ENCODE measurements around the gene KIAA1958.

The KIAA1958 gene

DNA sequence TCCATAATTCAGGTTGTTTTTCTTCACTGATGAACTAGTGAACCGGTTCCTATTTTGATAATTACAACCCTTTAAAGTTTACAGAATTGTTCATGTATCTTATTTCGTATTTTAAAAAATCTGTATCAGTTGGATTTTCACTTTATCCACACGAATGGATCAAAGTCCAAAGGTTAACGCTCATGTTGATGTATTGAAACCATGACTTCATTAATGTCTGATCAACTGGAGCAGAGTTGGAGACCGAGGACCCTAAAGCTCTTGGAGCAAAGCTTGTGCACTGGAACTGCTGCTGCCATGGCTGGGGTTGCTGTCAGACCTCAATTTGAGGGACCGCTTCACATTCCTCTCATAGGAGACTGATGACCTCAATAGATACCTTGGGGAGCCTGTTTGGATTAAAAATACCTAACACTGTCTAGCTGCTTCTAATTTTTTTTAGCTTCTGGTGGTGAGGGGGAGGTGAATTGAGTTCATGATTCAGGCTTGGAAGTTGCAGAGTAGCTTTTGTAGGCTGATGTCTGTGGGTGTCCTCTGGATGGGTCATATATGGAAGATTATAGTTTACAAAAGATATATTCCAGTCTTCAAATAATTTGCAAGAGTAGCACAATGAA lies 45.1 kb downstream of the KIAA1958 start:
- DNase-seq: no peak

DNA sequence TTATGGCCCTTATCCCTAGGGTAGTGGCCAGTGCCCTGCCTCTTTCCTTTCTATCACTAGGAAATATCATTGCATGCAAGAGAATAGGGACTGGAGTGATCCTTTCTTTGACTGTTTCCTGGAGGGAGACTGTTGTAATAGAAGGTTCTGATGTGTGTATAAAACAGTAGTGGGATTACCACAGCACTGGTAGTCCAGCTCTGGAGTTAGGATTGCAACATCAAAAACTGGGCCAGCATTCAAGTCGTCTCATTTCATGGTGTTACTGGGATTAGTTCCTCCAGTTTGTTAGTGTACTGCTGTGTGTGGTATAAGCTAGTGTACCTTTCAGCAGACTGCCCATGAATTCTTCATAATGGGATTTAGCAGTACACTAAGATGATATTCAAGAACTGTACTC lies 45.8 kb downstream of the KIAA1958 start:
- no peak for DNase-seq

- DNase-seq: no peak
These were observed 47.0 kb downstream of the KIAA1958 start for GRCh38 chr9:112533660-112534059.

GRCh38 chr9:112535301-112535700 lies 48.7 kb downstream of the KIAA1958 start:
- DNase-seq: peak in 1 of 2 experiments; percentile 3

DNA sequence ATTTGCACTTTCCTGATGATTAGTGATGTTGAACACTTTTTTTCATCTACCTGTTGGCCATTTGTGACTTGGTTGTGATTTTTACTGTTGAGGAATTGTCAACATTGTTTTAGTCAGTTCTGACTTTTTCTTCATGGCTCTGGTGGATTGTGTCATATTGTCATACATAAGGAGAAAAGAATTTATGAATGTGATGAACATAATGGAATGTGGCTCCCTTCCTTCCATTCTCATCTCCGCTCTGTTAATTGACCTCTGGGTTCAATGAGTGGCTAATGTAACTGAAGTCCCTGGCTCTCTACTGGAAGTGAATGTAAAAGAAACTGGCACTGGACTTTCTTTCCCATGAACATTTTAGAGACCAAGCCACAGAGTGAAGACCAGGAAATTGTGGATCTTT lies 49.2 kb downstream of the KIAA1958 start:
- DNase-seq: no peak

GRCh38 chr9:112537561-112537960 lies 50.9 kb downstream of the KIAA1958 start:
- no peak for DNase-seq

GRCh38 chr9:112540800-112541199 lies 54.2 kb downstream of the KIAA1958 start:
- no peak for DNase-seq

DNA sequence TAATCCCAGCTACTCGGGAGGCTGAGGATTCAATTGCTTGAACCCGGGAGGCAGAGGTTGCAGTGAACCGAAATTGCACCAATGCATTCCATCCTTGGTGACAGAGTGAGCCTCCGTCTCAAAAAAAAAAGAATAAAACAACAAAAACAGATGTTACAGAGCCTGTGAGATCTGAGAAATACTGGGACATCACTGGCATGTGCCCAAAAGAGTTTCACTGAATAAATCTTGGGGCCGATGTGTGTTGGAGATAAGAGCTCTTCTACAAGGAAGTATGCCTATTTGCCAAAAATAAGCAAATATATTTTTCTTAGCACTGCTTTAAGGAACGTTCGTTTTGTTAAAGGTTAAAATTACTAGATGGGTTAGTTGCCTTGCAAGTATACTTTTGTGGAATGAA lies 55.1 kb downstream of the KIAA1958 start:
- no peak for DNase-seq

DNA sequence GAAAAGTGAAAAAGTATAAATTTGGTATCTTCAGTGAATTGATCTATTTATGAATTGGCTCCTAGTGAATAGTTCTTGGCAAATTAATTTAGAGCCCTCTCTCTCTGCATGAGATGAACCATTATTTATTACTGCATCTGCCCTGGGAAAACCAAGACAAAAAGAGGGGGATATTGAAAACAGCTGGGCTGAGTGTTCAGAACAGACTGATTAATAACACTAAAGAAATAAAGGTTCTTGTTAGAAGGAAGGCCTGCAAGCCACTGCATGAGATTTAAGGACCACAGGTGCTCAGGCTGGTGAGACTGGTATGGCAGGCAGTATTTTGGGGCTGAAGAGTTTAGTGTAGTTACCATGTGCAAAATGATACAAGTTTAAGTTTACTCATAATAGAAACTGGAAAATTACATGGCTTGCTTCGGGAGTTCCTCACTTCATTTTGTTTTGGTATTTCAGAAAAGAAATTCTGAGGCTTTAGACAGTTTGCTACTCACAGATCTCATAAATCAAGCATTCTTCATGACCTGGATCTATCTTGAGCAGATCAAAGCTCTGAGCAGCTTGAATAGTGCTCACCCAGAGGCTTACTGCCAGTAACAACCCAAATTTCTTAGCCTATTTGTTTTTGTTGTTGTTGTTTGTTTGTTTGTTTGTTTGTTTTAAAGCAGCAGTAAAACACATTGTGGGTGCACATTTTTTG lies 56.1 kb downstream of the KIAA1958 start:
- DNase-seq: no peak

- DNase-seq: no peak
These were observed 57.9 kb downstream of the KIAA1958 start for GRCh38 chr9:112544477-112544876.

DNA sequence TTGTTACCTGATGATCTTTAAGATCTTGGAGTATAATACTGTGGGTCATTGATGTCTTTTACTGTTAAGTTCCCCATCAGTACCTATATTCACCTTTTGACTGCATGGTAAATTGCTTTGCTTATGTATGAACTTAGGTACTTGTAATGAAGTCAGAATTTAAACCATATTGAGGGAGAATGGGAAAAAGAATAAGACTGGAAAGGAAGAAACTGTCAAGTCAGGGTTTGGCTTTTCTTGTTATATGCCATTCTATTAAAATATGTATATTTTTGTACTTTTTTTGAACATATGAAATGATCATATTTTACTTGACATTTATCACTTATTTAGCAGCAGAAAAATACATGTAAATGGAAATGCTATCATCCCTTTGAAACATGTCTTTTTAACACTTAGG lies 58.6 kb downstream of the KIAA1958 start:
- DNase-seq: no peak

GRCh38 chr9:112546149-112547012 lies 59.8 kb downstream of the KIAA1958 start:
- no peak for DNase-seq

DNA sequence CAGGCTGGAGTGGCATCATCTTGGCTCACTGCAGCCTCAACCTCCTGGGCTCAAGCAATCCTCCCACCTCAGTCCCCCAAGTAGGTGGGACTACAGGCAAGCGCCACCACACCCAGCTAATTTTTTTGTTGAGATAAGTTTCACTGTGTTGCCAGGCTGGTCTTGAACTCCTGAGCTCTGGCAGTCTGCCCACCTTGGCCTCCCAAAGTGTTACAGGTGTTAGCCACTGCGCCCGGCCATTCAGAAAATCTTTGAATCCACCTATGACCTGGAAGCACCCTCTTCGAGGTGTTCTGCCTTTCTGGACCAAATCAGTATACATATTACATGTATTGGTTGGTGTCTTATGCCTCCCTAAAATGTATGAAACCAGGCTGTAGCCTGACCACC lies 61.4 kb downstream of the KIAA1958 start:
- no peak for DNase-seq

DNA sequence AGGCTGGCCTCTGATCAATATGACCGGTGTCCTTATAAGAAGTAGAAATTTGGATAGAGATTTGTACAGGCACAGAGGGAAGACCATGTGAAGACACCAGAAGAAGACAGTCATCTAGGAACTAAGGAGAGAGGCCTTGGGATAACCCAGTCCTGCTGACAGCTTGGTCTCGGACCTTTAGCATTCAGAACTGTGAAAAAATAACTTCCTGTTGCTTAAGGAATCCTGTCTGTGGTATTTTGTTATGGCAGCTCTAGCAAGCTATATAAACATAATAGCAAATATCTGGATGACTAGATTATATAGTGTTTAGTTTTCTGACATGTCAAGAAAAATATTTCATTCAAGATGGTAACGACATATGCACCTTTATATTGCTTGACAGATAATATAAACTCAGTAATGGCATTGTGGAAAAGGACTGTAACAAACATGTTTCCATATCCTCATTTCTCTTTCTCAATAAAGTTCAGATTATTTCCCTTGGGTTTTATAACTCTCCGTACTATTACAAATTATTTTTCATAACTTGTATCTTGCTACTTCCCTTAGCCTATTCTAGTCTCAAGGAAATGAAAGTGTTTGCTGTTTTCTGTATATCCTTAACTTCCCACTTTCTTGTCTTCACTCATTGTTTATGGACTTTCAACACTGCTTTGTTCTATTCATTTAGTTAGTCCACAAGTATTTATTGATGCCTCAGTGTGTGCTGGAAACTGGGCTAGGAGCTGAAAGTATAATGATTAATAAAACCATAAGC lies 62.4 kb downstream of the KIAA1958 start:
- DNase-seq: no peak

GRCh38 chr9:112550531-112550930 lies 63.9 kb downstream of the KIAA1958 start:
- no peak for DNase-seq

- DNase-seq: no peak
These were observed 65.0 kb downstream of the KIAA1958 start for GRCh38 chr9:112551641-112552040.

DNA sequence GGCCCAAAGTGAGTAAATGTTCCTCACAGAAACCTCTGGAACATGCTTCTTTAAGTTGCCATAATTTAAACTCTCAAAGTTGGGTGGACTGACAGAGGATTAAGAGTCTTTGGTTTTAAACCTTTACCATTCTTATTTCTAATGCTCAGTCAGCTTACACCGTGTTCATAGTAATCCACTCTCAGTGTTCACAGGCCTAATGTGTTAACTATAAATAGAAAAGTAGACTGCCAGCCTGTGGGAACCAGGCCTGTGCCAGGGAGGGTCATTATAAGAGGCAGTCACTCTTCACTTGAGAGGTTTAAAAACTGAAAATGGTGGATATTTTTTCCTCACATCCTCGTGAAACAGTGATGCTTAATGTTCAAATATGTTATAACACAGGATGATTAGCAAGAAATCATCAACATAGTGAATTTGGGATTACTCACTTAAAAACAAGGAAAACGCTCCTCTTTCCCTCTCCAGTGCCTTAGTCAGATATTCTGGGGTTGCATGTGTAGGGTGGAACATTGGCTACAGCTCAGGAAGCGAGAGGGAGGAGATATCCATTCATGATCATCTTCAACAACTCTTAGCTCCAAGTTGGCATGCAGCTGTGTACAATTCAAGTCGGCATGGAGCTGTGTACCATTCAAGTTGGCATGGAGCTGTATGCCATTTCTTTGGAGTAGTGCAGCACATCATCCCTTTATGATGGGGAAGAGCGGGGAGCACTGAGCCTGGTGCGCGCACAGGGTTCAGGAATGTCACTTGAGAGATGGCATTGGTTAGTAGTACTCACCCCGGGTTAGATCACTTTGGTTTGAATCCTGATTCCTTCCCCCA lies 65.8 kb downstream of the KIAA1958 start:
- no peak for DNase-seq

- DNase-seq: no peak
These were observed 66.7 kb downstream of the KIAA1958 start for GRCh38 chr9:112553256-112553826.

- no peak for DNase-seq
These were observed 67.9 kb downstream of the KIAA1958 start for GRCh38 chr9:112554516-112554915.

- DNase-seq: no peak
These were observed 68.5 kb downstream of the KIAA1958 start for GRCh38 chr9:112555101-112555643.

DNA sequence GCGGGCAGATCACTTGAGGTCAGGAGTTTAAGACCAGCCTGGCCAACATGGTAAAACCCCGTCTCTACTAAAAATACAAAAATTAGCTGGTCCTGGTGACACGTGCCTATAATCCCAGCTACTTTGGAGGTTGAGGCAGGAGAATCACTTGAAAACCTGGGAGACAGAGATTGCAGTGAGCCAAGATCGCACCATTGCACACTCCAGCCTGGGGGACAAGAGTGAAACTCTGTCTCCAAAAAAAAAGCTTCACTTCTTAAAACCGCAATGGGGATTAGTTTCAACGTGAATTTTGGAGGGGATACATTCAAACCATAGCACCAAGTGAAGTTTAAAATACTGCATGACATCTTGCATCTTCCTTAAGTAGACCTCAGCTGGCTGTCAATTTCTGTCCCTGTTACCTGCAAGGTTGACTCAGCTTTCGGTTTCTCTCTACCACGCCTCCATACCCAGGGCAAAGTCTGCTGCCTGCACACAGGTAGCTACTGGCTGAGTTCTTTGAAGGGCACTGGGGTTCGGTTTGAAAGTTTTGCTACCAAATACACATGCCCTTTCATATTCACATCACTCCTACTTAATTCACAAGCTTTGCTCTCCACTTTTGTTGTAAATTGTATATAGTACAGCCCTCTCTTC lies 69.3 kb downstream of the KIAA1958 start:
- DNase-seq: no peak

Data from NCI-H446 (cell line).